Colonic mucosa (tissue), 4 donors: ENCODE results near the gene RTKN2. TPM values are rescaled to one million over a fixed set of nuclear protein-coding genes. Genes with fewer than 3 reads are reported as not detected.

Experiments used
- DNase-seq: peaks from one replicate; pipeline ENCODE4 v3.0.0-alpha.2; 2020
- H3K27ac ChIP-seq: fragments of 200-600 bp; one replicate; pipeline ENCODE4 v1.8.0; 2021
- H3K27me3 ChIP-seq: fragments of 200-600 bp; one replicate; pipeline ENCODE4 v1.8.0; 2021
- H3K36me3 ChIP-seq: fragments of 200-600 bp; one replicate; pipeline ENCODE4 v1.8.0; 2021
- H3K4me1 ChIP-seq: fragments of 200-600 bp; one replicate; pipeline ENCODE4 v1.8.0; 2021; ENCODE audit warnings: mild to moderate bottlenecking
- H3K4me3 ChIP-seq: fragments of 200-600 bp; one replicate; pipeline ENCODE4 v1.8.0; 2021
- H3K9ac ChIP-seq, 2 donors: one replicate each; pipeline ENCODE4 v1.7.0; 2013; ENCODE audit warnings: control low read depth in 2 of 2, low read depth in 2 of 2, low read length in 2 of 2
- H3K9me3 ChIP-seq: fragments of 200-600 bp; one replicate; pipeline ENCODE4 v1.8.0; 2021
- intact Hi-C: fragments of 100-400 bp; cut with DNase I; formaldehyde crosslinking; loops from one replicate; pipeline ENCODE4 v1.14.1; 2022
- total RNA-seq, 2 donors: library from RNA; stranded (reverse); fragmentation: NEBNext Ultra II Directional in 1 of 2; extraction: Animal tissue kit (Norgen Biotek cat#: 25700) in 1 of 2; gene quantifications; one replicate each; pipeline ENCODE4 v1.2.1, GENCODE V29; 2021
- TF ChIP-seq, protein P1 (sequence below): fragments of 200-600 bp; IDR thresholded peaks from one replicate; pipeline ENCODE4 v1.8.0; 2022; ENCODE audit warnings: antibody characterized with exemption, mild to moderate bottlenecking
- donor health status: healthy.
- donor health status: DM: no; HTN: no; CAD: no.
- donor health status: DM: no; HTN: no; CAD: no.

RTKN2 gene
- total RNA-seq, 2 donors from 2014 or later: 3.2 to 7.4 TPM

DNA sequence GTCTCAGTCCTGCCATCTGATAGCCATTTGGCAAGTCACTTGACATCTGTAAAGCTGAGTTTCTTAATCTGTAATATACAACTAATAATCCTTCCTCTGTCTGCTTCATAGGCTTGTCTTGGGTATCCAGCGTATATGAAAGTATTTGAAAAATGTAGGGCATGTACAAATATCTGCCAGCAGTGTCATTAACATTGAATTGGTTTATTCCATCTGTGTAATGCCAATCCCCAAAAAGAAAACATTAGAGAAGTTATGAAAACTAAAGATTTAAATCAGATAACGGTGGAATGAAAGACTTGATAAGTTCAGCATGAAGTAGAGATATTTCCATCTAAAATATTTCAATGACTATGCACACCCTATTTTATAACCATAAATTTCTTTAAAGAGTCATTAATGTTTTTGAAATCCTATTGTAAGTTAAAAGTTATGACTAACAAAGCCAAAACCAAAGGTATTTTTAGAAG lies 9.8 kb upstream of the RTKN2 start:
- Histone ChIP-seq H3K36me3 (no peaks in the 10 kb centered on the region), H3K9ac (no peak overlapping the region), H3K27ac (no peak overlapping the region), H3K4me3 (no peak overlapping the region), H3K27me3 (no peaks in the 10 kb centered on the region), H3K4me1 (no peaks in the 10 kb centered on the region), H3K9me3 (no peaks in the 10 kb centered on the region)
- TF ChIP-seq, protein P1, sequence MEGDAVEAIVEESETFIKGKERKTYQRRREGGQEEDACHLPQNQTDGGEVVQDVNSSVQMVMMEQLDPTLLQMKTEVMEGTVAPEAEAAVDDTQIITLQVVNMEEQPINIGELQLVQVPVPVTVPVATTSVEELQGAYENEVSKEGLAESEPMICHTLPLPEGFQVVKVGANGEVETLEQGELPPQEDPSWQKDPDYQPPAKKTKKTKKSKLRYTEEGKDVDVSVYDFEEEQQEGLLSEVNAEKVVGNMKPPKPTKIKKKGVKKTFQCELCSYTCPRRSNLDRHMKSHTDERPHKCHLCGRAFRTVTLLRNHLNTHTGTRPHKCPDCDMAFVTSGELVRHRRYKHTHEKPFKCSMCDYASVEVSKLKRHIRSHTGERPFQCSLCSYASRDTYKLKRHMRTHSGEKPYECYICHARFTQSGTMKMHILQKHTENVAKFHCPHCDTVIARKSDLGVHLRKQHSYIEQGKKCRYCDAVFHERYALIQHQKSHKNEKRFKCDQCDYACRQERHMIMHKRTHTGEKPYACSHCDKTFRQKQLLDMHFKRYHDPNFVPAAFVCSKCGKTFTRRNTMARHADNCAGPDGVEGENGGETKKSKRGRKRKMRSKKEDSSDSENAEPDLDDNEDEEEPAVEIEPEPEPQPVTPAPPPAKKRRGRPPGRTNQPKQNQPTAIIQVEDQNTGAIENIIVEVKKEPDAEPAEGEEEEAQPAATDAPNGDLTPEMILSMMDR: no peak
- intact Hi-C loops: no loop called here
- DNase-seq: no peak

GRCh38 chr10:62277971-62278370 lies 9.3 kb upstream of the RTKN2 start:
- intact Hi-C loops: no loop called here
- Histone ChIP-seq H3K27ac (no peak overlapping the region), H3K36me3 (no peaks in the 10 kb centered on the region), H3K27me3 (no peaks in the 10 kb centered on the region), H3K9ac (no peak overlapping the region), H3K4me3 (no peak overlapping the region), H3K9me3 (no peaks in the 10 kb centered on the region), H3K4me1 (no peaks in the 10 kb centered on the region)
- DNase-seq: no peak
- TF ChIP-seq, protein P1: no peak

GRCh38 chr10:62270020-62270419 lies 1.4 kb upstream of the RTKN2 start:
- Histone ChIP-seq H3K4me1 (peaks cover 4% of the 10 kb centered on the region), H3K9me3 (no peaks in the 10 kb centered on the region), H3K9ac (no peak overlapping the region), H3K4me3 (no peak overlapping the region), H3K27me3 (no peaks in the 10 kb centered on the region), H3K36me3 (no peaks in the 10 kb centered on the region), H3K27ac (no peak overlapping the region)
- TF ChIP-seq, protein P1: no peak
- no peak for DNase-seq
- intact Hi-C loops: no loop called here

DNA sequence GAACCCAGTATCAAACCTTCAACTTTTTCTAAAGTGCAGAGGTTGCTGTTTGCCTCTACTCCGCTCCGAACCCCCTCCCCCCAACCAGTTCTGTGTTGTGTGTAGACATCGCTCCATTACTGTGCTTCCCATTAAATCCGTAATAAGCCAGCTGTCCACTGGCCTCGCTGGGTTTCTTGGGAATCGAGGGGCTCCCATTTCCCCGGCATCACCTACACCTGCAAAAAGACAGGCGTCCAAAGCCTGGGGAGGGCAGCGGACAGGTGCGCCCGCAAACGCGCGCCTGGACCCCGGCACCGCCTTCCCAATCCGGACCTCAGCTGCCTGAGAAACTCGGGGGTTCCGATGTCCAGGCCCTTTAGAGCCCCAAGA lies 631 bp downstream of the RTKN2 start:
- no peaks in the 10 kb centered on the region for H3K36me3 ChIP-seq
- peaks cover 4% of the 10 kb centered on the region for H3K4me1 ChIP-seq
- intact Hi-C loops: no loop called here
- DNase-seq: peak; percentile 31
- peak overlapping the region; percentile 62 to 79 for H3K9ac ChIP-seq
- TF ChIP-seq, protein P1: no peak
- H3K9me3 ChIP-seq: no peaks in the 10 kb centered on the region
- no peaks in the 10 kb centered on the region for H3K27me3 ChIP-seq
- peak overlapping the region; percentile 64 for H3K4me3 ChIP-seq
- H3K27ac ChIP-seq: no peak overlapping the region

GRCh38 chr10:62266611-62267010 lies 2.0 kb downstream of the RTKN2 start:
- H3K9me3 ChIP-seq: no peaks in the 10 kb centered on the region
- no peak overlapping the region for H3K4me3 ChIP-seq
- peaks cover 4% of the 10 kb centered on the region for H3K4me1 ChIP-seq
- TF ChIP-seq, protein P1: no peak
- intact Hi-C loops: no loop called here
- H3K36me3 ChIP-seq: no peaks in the 10 kb centered on the region
- H3K27ac ChIP-seq: no peak overlapping the region
- H3K9ac ChIP-seq: no peak overlapping the region
- DNase-seq: no peak
- no peaks in the 10 kb centered on the region for H3K27me3 ChIP-seq

GRCh38 chr10:62266147-62266546 lies 2.5 kb downstream of the RTKN2 start:
- Histone ChIP-seq H3K27ac (no peak overlapping the region), H3K4me3 (no peak overlapping the region), H3K4me1 (peaks cover 4% of the 10 kb centered on the region), H3K27me3 (no peaks in the 10 kb centered on the region), H3K9ac (no peak overlapping the region), H3K9me3 (no peaks in the 10 kb centered on the region), H3K36me3 (no peaks in the 10 kb centered on the region)
- TF ChIP-seq, protein P1: no peak
- DNase-seq: no peak
- intact Hi-C loops: no loop called here
